Measurements from ENCODE around the gene RPTOR. TPM values are rescaled to one million over a fixed set of nuclear protein-coding genes. Genes with fewer than 3 reads are reported as not detected.

Gene RPTOR
- total and polyA plus RNA-seq, 10 of the 15 experiments (the other 5 are each of a cell fraction or from before 2014, with no cell fraction given), result 0.18 to 32.1 (median 7.8) TPM

DNA sequence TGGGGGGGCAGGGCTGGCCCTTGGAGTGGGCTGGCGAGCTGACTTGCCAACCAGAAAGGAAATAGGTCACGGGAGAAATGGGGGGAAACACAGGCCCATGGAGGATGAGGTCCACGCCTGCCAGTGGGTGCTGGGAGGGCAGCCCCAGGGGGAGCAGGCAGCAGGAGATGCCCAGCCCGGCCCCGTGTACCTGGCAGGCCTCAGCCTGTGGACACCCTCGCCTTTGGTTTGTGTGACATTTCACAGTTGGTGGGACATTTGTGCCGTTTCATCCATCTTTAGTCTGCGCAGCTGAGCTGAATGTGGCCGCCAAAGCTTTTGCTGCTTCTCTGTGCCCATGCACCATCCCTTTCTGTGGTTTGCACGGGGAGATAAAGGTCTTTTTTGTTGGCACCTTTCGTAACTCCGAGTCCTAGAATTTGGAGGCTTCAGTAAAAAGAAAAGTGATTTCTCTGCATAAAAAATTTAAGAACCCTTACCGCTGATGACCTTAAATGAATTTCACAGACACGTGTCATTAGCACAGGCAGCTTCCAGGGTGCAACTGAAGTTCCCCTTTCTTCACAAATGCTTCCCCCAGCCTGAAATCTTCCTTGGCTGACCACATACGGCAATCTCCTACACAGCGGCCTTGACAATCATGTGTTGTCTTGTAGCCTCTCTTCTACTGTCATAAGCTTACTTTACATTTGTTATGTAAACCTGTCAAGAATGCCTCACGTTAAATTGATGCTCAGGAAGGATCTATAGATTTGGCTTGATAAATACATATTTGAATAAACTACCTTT lies 193.6 kb downstream of the RPTOR start (continued):
- TF ChIP-seq BHLHE40 (IDR thresholded peaks at IDR 0.05; ENCODE audit: borderline replicate concordance in 1 of 2, low read depth in 2 of 2, low read length in 1 of 2) (peak in 1 of 2 experiments; percentile 9; a peak in 1 of 4 replicates), E2F4 (IDR thresholded peaks at IDR 0.05; ENCODE audit: low read depth, low read length) (no peak), SPI1 (IDR thresholded peaks at IDR 0.05; ENCODE audit: borderline replicate concordance, insufficient read depth, low read depth, low read length) (peak; percentile 5; the same call in 1 of the 2 replicates), ZSCAN29 (IDR thresholded peaks at IDR 0.05) (no peak), DPF2 (IDR thresholded peaks at IDR 0.05) (no peak; the same call in 1 of the 2 replicates), POLR2AphosphoS5 (IDR thresholded peaks at IDR 0.05; ENCODE audit: low read length) (0 out of 2 replicates have a peak, but pooled peaks have one; percentile 46), RUNX3 (IDR thresholded peaks at IDR 0.05; ENCODE audit: low read length) (peak; percentile 78), LARP7 (IDR thresholded peaks at IDR 0.05) (0 out of 2 replicates have a peak, but pooled peaks have one; percentile 31), CREB1 (IDR thresholded peaks at IDR 0.05; ENCODE audit: low read depth) (0 out of 2 replicates have a peak, but pooled peaks have one; percentile 13), SMARCA5 (IDR thresholded peaks at IDR 0.05) (0 out of 2 replicates have a peak, but pooled peaks have one; percentile 29), ZNF622 (IDR thresholded peaks at IDR 0.05) (no peak), EGR1 (IDR thresholded peaks at IDR 0.05; ENCODE audit: borderline replicate concordance in 1 of 2, low read depth in 2 of 2, low read length in 2 of 2) (no peak)
- TF ChIP-seq, protein P1, sequence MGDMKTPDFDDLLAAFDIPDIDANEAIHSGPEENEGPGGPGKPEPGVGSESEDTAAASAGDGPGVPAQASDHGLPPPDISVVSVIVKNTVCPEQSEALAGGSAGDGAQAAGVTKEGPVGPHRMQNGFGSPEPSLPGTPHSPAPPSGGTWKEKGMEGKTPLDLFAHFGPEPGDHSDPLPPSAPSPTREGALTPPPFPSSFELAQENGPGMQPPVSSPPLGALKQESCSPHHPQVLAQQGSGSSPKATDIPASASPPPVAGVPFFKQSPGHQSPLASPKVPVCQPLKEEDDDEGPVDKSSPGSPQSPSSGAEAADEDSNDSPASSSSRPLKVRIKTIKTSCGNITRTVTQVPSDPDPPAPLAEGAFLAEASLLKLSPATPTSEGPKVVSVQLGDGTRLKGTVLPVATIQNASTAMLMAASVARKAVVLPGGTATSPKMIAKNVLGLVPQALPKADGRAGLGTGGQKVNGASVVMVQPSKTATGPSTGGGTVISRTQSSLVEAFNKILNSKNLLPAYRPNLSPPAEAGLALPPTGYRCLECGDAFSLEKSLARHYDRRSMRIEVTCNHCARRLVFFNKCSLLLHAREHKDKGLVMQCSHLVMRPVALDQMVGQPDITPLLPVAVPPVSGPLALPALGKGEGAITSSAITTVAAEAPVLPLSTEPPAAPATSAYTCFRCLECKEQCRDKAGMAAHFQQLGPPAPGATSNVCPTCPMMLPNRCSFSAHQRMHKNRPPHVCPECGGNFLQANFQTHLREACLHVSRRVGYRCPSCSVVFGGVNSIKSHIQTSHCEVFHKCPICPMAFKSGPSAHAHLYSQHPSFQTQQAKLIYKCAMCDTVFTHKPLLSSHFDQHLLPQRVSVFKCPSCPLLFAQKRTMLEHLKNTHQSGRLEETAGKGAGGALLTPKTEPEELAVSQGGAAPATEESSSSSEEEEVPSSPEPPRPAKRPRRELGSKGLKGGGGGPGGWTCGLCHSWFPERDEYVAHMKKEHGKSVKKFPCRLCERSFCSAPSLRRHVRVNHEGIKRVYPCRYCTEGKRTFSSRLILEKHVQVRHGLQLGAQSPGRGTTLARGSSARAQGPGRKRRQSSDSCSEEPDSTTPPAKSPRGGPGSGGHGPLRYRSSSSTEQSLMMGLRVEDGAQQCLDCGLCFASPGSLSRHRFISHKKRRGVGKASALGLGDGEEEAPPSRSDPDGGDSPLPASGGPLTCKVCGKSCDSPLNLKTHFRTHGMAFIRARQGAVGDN (IDR thresholded peaks at IDR 0.05), result no peak
- TF ChIP-seq, protein P2, sequence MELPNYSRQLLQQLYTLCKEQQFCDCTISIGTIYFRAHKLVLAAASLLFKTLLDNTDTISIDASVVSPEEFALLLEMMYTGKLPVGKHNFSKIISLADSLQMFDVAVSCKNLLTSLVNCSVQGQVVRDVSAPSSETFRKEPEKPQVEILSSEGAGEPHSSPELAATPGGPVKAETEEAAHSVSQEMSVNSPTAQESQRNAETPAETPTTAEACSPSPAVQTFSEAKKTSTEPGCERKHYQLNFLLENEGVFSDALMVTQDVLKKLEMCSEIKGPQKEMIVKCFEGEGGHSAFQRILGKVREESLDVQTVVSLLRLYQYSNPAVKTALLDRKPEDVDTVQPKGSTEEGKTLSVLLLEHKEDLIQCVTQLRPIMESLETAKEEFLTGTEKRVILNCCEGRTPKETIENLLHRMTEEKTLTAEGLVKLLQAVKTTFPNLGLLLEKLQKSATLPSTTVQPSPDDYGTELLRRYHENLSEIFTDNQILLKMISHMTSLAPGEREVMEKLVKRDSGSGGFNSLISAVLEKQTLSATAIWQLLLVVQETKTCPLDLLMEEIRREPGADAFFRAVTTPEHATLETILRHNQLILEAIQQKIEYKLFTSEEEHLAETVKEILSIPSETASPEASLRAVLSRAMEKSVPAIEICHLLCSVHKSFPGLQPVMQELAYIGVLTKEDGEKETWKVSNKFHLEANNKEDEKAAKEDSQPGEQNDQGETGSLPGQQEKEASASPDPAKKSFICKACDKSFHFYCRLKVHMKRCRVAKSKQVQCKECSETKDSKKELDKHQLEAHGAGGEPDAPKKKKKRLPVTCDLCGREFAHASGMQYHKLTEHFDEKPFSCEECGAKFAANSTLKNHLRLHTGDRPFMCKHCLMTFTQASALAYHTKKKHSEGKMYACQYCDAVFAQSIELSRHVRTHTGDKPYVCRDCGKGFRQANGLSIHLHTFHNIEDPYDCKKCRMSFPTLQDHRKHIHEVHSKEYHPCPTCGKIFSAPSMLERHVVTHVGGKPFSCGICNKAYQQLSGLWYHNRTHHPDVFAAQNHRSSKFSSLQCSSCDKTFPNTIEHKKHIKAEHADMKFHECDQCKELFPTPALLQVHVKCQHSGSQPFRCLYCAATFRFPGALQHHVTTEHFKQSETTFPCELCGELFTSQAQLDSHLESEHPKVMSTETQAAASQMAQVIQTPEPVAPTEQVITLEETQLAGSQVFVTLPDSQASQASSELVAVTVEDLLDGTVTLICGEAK (IDR thresholded peaks at IDR 0.05; ENCODE audit: borderline replicate concordance), result no peak
